GM21723 (cell line): ENCODE results near the gene ORMDL2.

Source experiments
- ATAC-seq: cut with Tn5 transposase; IDR thresholded peaks from one replicate; pipeline ENCODE4 v1.9.1; 2021; ENCODE audit warnings: mild to moderate bottlenecking, moderate library complexity; ENCODE audit not compliant: unreplicated experiment

The ORMDL2 gene, protein sequence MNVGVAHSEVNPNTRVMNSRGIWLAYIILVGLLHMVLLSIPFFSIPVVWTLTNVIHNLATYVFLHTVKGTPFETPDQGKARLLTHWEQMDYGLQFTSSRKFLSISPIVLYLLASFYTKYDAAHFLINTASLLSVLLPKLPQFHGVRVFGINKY

DNA sequence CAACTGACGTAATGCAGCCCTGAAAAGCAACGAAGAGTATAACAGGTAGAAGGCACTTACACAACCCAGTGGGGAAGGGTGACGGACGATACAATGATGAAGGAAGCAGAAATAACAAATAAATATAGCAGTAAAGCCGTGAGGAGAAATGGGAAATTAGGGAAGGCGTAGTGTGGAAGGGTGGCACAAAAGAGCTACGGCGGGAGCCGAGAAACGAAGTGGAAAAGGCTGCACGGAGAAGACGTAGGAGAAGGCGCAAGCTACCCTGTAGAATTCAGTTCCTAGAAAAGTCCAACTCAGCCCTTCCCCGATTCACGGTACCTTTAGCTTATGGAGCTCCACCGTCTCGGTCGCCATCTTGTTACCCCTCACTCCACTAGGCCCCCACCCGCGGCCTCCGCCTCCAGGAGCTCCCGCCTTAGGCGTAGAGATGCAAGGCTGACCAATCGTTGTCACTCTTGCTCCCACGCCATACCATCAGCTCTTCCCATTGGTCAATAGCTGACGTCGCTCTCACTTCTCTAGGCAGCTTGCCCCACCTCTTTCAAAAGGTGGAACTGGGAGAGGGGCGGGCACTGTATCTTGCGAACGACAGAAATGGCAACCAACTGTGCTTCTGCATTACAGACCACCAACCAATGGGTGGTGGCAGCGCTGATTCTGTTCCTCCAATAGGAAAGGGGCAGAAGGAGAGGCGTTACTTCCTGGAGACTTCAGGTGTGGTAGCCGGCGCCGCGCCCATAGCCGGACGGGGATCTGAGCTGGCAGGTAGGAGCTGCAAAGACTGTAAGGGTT, at the start of gene ORMDL2, which contains the start of gene SARNP:
Gene ORMDL2 (plus strand): TSS at position 697 of the 795 bp plus-strand sequence. CDS start 959 bp downstream, outside the sequence.
Gene SARNP (minus strand): TSS at position 380 of the 795 bp plus-strand sequence. CDS start 23 bp downstream, at position 357.
- peak; percentile 97 for ATAC-seq

DNA sequence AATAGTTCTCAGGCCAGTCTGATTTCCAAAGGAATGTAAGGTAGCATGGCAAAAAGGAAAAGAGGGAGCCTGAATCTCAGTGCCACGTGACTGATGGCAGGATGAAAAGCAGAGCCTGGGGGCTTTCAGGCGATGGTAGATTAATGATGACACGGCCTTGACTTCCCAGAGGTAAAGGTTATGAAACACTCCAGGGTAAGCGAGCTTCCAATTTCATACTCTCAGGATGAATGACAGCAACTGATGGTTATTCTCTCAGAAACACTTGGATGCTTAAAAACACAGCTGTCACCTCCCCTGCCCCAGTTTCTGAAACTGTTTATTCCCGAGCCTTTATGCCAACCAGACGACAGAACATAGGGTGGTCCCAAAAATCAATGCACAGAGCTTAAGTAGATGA, 46.1 kb upstream of the ORMDL2 start:
- no peak for ATAC-seq

DNA sequence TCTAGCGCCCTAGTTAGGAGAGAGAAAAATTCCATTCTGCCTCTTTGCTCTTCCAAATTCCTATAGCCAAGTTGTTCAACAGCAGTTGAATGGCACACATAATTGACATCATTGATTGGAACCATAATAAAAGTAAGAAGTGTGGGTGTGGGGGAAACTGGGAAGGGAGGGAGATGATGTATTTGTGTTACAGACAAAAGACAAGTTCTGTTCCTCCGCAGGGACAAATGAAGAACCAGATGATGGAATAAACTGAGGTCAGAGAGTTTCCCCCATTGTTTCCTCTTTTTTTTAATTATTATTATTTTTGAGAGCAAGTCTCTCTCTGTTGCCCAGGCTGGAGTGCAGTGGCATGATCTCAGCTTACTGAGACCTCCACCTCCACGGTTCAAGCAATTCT, 40.0 kb upstream of the ORMDL2 start:
- no peak for ATAC-seq

DNA sequence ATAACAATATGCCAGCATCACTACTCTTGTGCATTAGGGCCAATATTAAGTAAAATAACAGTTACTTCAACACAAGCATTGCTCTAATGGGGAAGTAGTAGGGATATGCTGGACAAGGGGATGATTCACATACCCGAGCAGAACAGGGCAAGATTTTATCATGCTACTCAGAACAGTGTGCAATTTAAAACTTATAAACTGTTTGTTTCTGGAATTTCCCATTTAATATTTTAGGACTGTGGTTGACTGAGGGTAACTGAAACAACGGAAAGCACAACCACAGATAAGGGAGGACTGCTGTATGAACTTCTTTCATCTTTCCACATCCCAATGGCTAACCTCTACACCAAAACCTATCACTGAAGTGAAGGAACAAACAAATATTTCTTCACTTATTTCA, 37.2 kb upstream of the ORMDL2 start:
- ATAC-seq: no peak

DNA sequence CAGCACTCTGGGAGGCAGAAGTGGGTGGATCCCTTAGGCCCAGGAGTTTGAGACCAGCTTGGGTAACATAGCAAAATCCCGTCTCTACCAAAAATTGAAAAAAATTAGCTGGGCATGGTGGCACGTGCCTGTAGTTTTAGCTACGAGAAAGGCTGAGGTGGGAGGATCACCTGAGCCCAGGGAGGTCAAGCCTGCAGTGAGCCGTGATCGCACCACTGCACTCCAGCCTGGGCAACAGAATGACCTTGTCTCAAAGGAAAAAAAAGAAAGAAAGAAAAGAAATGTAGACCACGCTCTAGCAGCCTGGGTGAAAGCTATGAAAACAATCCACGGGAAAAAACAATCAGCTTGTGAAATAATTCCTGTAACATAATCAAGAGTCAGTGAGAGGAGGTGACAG, 29.3 kb upstream of the ORMDL2 start:
- no peak for ATAC-seq

DNA sequence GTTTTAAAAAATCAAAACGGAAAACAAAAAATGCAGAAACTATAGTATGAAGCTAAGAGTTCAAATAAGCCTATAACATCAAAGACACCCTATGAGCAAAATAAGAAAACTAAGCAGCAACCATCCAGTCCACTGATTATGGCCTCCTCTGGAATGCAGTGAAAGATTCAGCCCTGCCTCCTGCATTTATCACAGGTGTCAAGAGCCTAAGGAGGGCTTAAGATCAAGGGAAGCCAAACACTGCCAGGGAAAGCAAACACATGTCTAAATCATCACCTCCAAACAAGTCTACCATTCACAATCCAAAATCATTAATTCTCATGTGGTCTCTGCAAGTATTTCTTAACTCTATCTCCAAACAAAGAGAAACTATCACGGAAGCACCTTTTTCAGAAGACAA, 28.7 kb upstream of the ORMDL2 start:
- no peak for ATAC-seq

DNA sequence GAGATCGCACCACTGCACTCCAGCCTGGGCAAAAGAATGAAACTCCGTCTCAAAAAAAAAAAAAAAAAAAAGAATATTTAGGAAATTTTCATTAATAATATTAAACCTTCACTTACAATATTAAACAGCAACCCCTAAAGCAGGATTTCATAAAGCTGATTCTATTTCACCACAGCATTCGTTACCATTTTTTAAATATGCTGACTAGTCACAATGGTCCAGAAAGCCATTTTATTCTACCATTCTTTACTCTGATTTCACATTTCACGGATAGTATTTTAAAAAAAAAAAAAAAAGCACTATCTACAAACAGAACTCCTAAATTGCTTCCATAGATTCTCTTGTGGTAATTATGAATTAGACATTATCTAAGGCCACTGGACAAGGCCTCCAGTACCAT, 27.9 kb upstream of the ORMDL2 start:
- ATAC-seq: no peak

DNA sequence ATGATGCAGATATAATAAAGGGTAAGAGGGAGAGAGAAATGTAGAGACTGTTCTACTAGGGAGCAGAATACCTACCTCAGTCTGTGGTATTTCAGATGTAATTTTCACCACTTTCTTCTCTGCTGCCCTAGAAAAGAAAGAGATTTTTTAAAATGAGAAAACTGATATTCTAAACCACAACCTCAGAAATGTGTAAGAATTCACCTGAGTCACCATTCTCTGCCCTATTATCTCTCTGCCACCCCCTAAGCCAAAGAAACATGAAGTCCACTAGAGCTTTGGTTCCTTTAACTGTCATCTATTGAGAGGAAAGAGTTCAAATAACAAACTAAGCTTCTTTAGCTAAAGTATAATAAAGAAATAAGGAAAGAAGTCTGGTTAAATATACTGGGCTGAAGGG, 21.9 kb upstream of the ORMDL2 start:
- ATAC-seq: no peak

DNA sequence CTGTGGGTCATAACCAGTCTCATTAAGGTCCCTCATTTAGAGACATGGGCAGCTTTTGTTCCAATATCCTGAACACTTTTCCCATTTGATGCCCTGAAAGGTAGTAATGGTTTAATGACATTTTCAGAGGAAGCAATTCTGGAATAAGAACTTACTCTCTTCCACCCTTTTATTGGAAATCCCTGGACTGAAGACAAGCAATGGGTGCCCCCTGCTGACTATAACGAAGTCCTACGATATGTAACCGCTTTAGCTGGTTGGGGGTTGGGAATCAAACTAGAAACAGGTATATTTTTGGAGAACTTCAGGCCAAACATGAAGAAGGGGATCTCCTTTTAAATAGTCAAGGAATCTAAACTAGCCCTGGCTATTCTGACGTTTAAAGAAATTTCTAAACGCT, 20.8 kb upstream of the ORMDL2 start:
- ATAC-seq: no peak

DNA sequence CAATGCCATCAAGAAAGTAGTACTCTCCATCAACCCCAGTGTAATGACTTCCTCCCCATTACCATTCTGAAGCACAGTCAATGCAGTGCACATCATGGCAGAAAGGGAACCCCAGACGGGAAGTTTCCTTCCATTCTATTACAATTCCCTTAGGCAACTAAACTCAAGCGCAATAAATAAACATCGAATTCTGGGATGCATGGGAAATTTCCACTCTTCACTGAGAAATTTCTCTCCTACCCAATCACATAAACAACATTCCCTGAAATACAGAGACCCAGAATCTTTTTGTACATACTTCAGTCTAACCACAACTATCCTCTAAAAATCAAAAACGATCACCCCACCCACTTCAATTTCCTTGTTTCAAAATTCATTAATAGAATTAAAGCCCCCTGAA, 20.3 kb upstream of the ORMDL2 start:
- no peak for ATAC-seq

DNA sequence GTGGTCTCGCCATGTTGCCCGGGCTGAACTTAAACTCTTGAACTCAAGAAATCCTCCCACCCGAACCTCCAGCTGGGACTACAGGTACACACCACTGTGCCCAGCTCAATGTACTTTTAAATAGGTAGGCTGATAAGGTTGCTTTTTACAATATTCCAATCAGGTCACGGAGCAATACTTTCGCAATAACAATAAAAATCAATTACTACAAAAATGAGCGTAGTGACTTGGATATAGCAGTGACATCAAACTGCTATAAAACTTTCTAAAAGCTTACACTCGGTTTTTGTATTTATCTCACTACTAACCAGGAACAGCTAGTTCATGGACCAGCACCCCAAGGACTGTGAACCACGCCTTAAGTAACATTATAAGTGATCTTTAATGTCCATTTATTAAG, 10.9 kb upstream of the ORMDL2 start:
- ATAC-seq: no peak

DNA sequence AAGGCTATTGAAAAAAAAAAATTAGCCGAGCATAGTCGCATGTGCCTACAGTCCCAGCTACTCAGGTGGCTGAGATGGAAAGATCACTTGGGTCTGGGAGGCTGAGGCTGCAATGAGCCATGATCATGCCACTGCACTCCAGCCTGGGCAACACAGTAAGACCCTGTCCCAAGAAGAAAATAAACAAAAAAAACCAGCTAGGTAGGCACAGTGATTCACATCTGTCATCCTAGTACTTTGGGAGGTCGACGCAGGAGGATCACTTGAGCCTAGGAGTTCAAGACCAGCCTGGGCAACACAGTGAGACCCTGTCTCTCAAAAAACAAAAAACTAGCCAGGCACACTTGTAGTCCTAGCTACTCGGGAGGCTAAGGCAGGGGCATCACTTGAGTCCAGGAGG, 8.6 kb upstream of the ORMDL2 start:
- no peak for ATAC-seq

DNA sequence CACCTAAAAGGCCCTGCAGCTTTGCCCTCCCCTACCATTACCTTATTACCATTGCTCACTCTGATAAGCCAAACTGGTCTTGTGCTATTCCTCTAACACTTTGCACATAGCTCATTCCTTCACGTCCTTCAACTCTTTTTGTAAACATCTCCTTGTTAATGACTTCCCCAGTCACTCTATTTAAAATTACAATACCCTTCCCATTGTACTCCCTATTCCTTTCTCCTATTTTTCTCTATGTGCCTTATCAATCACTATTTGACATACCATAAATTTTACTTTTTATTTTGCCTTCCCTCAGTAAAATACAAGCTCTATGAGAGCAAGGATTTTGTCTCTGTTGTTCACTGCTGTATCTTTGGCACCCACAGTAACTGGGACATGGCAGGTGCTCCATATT, 5.8 kb upstream of the ORMDL2 start:
- ATAC-seq: no peak

DNA sequence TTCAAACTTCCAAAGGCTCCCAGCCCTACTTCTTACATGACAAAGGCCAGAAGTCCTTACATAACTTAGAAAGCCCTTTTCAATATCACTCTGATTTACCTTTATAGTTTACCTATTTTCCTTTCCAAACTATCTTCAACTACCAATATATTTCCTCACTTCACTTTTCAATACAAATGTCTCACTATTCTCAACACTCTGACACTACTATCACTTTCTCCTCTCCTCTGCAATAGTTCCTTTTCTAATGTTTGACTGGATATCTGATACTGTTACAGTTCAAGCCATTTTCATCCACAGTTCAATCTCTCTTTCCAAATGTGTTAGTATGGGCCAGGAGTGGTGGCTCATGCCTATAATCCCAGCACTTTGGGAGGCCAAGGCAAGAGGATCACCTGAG, 3.6 kb upstream of the ORMDL2 start:
- ATAC-seq: no peak

DNA sequence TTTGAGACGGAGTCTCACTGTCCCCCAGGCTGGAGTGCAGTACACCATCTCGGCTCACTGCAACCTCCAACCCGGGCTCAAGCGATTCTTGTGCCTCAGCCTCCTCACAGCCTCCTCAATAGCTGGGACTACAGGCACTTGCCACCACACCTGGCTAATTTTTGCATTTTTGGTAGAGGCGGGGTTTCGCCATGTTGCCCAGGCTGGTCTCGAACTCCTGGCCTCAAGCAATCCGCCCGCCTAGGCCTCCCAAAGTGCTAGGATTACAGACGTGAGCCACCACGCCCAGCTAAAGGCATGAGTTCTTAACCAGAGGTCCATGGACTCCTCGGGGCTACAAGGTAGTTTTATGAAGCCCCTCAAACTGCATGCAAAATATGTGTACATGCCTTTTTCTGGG, 2.4 kb upstream of the ORMDL2 start:
- ATAC-seq: no peak

DNA sequence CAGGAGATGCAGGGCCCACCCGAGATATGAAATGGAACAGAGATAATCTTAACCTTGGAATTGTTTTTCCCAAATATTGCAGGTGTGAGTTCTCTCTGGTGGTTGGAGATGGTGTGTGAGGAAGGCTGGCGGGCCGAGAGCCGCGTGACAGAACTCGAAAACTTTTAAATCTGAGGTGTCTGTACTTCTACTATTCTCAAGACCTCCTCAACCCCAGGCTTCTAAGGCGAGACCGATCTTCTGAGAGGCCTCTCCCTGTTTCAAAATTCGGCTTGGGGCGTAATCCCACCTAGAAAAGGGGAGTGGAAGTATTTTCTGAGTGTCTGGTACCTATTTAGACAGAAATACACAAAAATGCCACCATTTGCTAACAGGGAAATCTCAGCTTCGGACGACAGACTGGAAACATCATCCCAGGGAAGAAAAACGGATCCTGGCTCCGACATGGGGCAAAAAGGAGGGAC, 928 bp upstream of the ORMDL2 start:
- ATAC-seq: no peak

DNA sequence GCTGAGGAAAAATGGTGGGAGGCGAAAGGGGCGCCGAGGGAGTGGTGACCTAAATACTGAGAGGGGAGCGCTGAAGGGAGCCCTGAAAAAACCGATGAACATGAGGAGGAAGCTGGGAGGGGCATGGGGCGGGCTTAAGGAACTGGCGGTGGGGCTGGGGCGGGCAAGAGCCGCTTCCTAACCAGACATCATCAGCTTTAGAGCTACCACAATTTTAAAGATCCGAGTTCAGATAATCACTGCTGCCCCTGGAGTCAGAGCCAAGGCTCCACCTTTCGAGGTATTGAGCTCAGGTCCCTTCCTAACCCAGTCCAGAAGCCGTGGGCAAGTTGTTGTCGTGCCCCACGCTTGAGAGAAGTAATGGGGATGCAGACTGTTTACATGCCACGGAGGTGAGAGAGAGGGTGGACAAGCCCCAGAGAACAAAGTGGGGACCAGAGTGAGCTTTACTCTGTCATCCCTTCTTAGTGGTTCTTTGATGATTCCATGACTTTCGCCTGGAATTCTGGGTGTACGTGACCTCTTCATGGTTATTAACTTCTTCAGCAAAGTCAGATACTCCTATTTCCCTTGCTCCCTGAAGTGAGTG, 393 bp downstream of the ORMDL2 start:
- peak; percentile 37 for ATAC-seq

DNA sequence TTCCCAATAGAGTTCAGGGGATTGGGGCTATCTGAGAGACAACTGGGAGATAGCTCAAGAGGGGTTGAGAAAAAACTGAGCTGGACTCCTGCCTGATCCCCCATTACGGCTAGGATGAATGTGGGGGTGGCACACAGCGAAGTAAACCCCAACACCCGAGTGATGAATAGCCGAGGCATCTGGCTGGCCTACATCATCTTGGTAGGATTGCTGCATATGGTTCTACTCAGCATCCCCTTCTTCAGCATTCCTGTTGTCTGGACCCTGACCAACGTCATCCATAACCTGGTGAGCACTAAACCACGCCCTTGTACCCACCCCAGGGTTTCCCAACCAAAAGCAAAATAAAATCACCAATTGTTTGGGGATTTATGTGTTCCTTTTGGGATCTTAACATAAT, 1.0 kb downstream of the ORMDL2 start:
- ATAC-seq: no peak

DNA sequence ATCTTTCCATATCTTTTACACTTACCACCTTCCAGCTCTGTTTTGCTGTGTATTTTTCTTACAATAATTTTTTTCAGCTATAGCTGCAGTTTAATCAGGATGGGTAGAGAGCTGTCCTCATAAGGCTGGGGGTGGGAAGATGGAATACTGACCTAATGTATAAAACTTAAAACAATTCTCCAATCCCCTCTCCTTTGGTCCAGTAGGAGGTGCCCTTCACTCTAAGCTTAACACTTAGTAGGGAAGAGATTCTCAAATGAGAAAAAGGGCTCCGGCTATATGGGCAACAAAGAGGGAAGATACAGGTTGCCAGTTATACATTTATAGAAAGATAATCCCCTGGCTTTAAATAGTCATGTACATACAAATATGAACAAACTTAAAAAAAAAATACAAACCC, 2.8 kb downstream of the ORMDL2 start:
- no peak for ATAC-seq

DNA sequence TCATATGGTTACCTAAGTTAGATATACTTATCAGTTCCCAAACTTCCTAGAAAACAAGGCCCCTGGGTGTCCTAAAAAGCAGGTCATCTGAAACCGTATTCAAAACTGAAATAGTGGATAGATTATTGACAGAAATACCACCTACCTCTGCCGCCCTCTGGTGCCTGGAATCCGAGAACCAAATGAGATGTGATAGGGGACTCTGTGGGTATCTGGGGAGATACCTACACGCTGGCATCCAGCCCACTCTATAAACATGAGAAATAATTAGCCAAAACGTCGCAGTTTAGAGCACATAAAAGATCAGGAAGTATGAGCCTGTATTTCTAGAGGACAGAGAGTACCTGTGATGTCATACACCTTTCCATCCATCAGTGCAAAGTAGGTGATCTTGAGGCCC, 4.4 kb downstream of the ORMDL2 start:
- ATAC-seq: no peak

DNA sequence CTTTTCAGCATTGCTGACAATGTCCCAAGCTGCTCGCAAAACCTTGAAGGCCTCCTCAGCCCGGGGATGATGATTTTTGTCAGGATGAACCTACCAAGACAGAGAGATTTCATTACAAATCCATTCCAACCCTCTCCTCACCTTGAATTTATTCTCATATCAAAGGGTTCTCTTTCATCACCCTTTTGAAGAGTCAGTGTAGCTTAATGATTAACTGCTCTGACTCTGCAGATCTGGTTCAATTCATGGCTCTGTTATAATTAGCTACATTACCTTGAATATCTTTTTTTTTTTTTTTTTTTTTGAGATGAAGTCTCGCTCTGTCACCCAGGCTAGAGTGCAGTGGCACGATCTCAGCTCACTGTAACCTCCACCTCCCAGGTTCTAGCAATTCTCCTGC, 5.6 kb downstream of the ORMDL2 start:
- no peak for ATAC-seq

DNA sequence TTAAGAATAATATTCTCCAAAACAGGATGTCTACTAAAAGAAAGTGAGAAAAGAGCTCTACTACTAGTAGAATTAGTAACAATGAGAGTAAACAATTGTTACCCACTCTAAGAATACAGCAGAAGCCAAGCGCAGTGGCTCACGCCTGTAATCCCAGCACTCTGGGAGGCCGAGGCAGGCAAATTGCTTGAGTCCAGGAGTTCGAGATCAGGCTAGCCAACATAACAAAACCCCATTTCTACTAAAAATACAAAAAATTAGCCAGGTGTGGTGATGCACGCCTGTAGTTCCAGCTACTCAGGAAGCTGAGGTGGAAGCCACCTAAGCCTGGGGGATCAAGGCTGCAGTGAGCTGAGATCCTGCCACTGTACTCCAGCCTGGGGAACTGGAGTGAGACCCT, 6.9 kb downstream of the ORMDL2 start:
- ATAC-seq: no peak
